ENCODE data around the gene PVALEF. TPM values are rescaled to one million over a fixed set of nuclear protein-coding genes. Genes with fewer than 3 reads are reported as not detected.
A peak's percentile ranks its signal among the peaks of the same experiment; 100 is the strongest.
"Not testable (repeated sequence)": the region's sequence is repeated elsewhere in the genome, so short reads cannot be mapped to it uniquely, and the experiment has no call there.

Gene PVALEF
- total RNA-seq, 1 donor = not detected

GRCh38 chr17:81142301-81143199 is 22.8 kb upstream of the PVALEF start:
- no peak overlapping the region for H3K27ac ChIP-seq (ENCODE audit: low read depth, low read length)
- H3K4me2 ChIP-seq (ENCODE audit: insufficient read depth, low read length) = peak overlapping the region; percentile 39
- peak; percentile 54 for TF ChIP-seq CTCF (IDR thresholded peaks at IDR 0.05; ENCODE audit: extremely low read depth, low read depth, low read length)

GRCh38 chr17:81143200-81143527 is 22.1 kb upstream of the PVALEF start:
- no peaks in the 10 kb centered on the region for H3K9me3 ChIP-seq (ENCODE audit: low read depth, low read length)
- no peaks in the 10 kb centered on the region for H3K36me3 ChIP-seq (ENCODE audit: insufficient read depth, low read length)
- H3K4me1 ChIP-seq (ENCODE audit: insufficient read depth, low read length) = no peaks in the 10 kb centered on the region
- H3K79me2 ChIP-seq (ENCODE audit: insufficient read depth, low read length) = no peaks in the 10 kb centered on the region
- no peak overlapping the region for H3K27ac ChIP-seq (ENCODE audit: low read depth, low read length)
- no peaks in the 10 kb centered on the region for H3K27me3 ChIP-seq (ENCODE audit: insufficient read depth, low read length)
- H3K4me3 ChIP-seq (ENCODE audit: insufficient read depth, low read length) = no peak overlapping the region
- TF ChIP-seq CTCF (IDR thresholded peaks at IDR 0.05; ENCODE audit: extremely low read depth, low read depth, low read length) = no peak
- DNase-seq (ENCODE audit: insufficient read length, low spot score, missing footprints) = no peak
- no peaks in the 10 kb centered on the region for H4K20me1 ChIP-seq (ENCODE audit: insufficient read depth, low read length)
- H2AFZ ChIP-seq (ENCODE audit: low read length) = peak overlapping the region; percentile 95
- no peak overlapping the region for H3K4me2 ChIP-seq (ENCODE audit: insufficient read depth, low read length)

More at GRCh38 chr17:81142301-81143199, 22.8 kb upstream of the PVALEF start:
- H3K27me3 ChIP-seq (ENCODE audit: insufficient read depth, low read length) = no peaks in the 10 kb centered on the region
- H4K20me1 ChIP-seq (ENCODE audit: insufficient read depth, low read length) = no peaks in the 10 kb centered on the region
- H3K36me3 ChIP-seq (ENCODE audit: insufficient read depth, low read length) = no peaks in the 10 kb centered on the region
- peak overlapping the region; percentile 95 for H2AFZ ChIP-seq (ENCODE audit: low read length)
- H3K4me1 ChIP-seq (ENCODE audit: insufficient read depth, low read length) = no peaks in the 10 kb centered on the region
- DNase-seq (ENCODE audit: insufficient read length, low spot score, missing footprints) = peak; percentile 97
- no peaks in the 10 kb centered on the region for H3K79me2 ChIP-seq (ENCODE audit: insufficient read depth, low read length)
- H3K4me3 ChIP-seq (ENCODE audit: insufficient read depth, low read length) = peak overlapping the region; percentile 25
- no peaks in the 10 kb centered on the region for H3K9me3 ChIP-seq (ENCODE audit: low read depth, low read length)

GRCh38 chr17:81143717-81144422 is 21.4 kb upstream of the PVALEF start:
- no peak for DNase-seq (ENCODE audit: insufficient read length, low spot score, missing footprints)
- Histone ChIP-seq H3K4me2 (ENCODE audit: insufficient read depth, low read length) (no peak overlapping the region), H3K36me3 (ENCODE audit: insufficient read depth, low read length) (no peaks in the 10 kb centered on the region), H4K20me1 (ENCODE audit: insufficient read depth, low read length) (no peaks in the 10 kb centered on the region), H3K79me2 (ENCODE audit: insufficient read depth, low read length) (no peaks in the 10 kb centered on the region), H3K27me3 (ENCODE audit: insufficient read depth, low read length) (no peaks in the 10 kb centered on the region), H2AFZ (ENCODE audit: low read length) (no peak overlapping the region), H3K9me3 (ENCODE audit: low read depth, low read length) (no peaks in the 10 kb centered on the region), H3K4me1 (ENCODE audit: insufficient read depth, low read length) (no peaks in the 10 kb centered on the region), H3K4me3 (ENCODE audit: insufficient read depth, low read length) (no peak overlapping the region), H3K27ac (ENCODE audit: low read depth, low read length) (no peak overlapping the region)
- TF ChIP-seq CTCF (IDR thresholded peaks at IDR 0.05; ENCODE audit: extremely low read depth, low read depth, low read length) = no peak

- no peaks in the 10 kb centered on the region for H3K27me3 ChIP-seq (ENCODE audit: insufficient read depth, low read length)
- H3K9me3 ChIP-seq (ENCODE audit: low read depth, low read length) = no peaks in the 10 kb centered on the region
- no peak overlapping the region for H3K4me2 ChIP-seq (ENCODE audit: insufficient read depth, low read length)
- no peak overlapping the region for H2AFZ ChIP-seq (ENCODE audit: low read length)
- H4K20me1 ChIP-seq (ENCODE audit: insufficient read depth, low read length) = no peaks in the 10 kb centered on the region
- no peaks in the 10 kb centered on the region for H3K36me3 ChIP-seq (ENCODE audit: insufficient read depth, low read length)
- no peak overlapping the region for H3K4me3 ChIP-seq (ENCODE audit: insufficient read depth, low read length)
- H3K4me1 ChIP-seq (ENCODE audit: insufficient read depth, low read length) = no peaks in the 10 kb centered on the region
- no peak for DNase-seq (ENCODE audit: insufficient read length, low spot score, missing footprints)
- no peaks in the 10 kb centered on the region for H3K79me2 ChIP-seq (ENCODE audit: insufficient read depth, low read length)
- H3K27ac ChIP-seq (ENCODE audit: low read depth, low read length) = no peak overlapping the region
- TF ChIP-seq CTCF (IDR thresholded peaks at IDR 0.05; ENCODE audit: extremely low read depth, low read depth, low read length) = no peak
These were observed 20.9 kb upstream of the PVALEF start for GRCh38 chr17:81144423-81144781.

GRCh38 chr17:81146208-81146607 is 19.1 kb upstream of the PVALEF start:
- H3K79me2 ChIP-seq (ENCODE audit: insufficient read depth, low read length); H3K9me3 ChIP-seq (ENCODE audit: low read depth, low read length); H3K27me3 ChIP-seq (ENCODE audit: insufficient read depth, low read length); H2AFZ ChIP-seq (ENCODE audit: low read length); H3K4me2 ChIP-seq (ENCODE audit: insufficient read depth, low read length); H3K36me3 ChIP-seq (ENCODE audit: insufficient read depth, low read length); H3K4me3 ChIP-seq (ENCODE audit: insufficient read depth, low read length); H3K4me1 ChIP-seq (ENCODE audit: insufficient read depth, low read length); DNase-seq (ENCODE audit: insufficient read length, low spot score, missing footprints); H4K20me1 ChIP-seq (ENCODE audit: insufficient read depth, low read length); H3K27ac ChIP-seq (ENCODE audit: low read depth, low read length): not testable (repeated sequence)
